OCI-LY1 (cell line): ENCODE data around the gene ADAMTS18.

Experiments
- CTCF ChIP-seq: fragments of 200-600 bp; sonication (generic), shearing (Covaris generic); IDR thresholded peaks from 2 replicates; pipeline ENCODE4 v1.5.1; 2017; ENCODE audit warnings: mild to moderate bottlenecking, antibody characterized with exemption, low read length, moderate library complexity, mixed read lengths
- EZH2 ChIP-seq: fragments of 200-600 bp; sonication (generic), shearing (Covaris generic); IDR thresholded peaks from 2 replicates; pipeline ENCODE4 v1.8.0; 2017; ENCODE audit warnings: borderline replicate concordance, mixed run types, mild to moderate bottlenecking, antibody characterized with exemption, low read length, moderate library complexity, mixed read lengths

GRCh38 chr16:77386831-77387814, 47.7 kb downstream of the ADAMTS18 start:
- TF ChIP-seq CTCF (no peak), EZH2 (no peak)
